Activated CD8-positive, alpha-beta memory T cell treated with anti-CD3 and anti-CD28 coated beads, Interleukin-2, amount 50 U/mL, for 48 hours (primary cell): ENCODE data around the gene REXO1.

Source experiments
- DNase-seq: peaks from one replicate; pipeline ENCODE4 v3.0.0-alpha.2; 2020

The REXO1 gene

DNA sequence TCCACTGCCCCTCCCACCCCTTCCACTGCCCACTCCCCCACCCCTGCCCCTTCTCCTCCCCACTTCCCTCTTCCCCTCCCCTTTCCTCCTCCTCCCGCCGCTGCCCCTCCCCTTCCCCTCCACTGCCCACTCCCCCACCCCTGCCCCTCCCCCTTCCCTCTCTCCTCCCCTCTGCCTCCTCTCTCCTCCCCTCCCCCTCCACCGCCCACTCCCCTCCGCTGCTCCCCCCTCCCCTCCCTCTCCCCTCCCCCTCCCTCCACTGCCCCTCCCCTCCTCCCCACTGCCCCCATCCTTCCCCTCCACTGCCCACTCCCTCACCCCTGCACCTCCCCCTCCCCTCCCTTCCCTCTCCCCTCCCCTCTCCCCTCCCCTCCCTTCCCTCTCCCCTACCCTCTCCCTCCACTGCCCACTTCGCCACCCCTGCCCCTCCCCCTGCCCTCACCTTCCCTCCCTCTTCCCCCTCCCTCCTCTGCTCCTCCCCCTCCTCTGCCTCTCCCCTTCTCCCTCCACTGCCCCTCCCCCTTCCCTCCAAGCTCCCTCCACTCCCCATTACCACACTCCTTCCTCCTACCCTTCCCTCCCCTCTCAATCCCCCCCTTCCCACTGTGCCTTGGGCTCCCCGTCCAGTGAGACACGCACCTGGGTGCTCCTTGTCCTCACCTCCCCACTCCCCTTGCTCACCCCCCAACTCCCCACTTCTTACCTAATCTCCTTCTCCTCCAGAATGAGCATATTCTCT, 58.1 kb downstream of the REXO1 start:
- DNase-seq = no peak

DNA sequence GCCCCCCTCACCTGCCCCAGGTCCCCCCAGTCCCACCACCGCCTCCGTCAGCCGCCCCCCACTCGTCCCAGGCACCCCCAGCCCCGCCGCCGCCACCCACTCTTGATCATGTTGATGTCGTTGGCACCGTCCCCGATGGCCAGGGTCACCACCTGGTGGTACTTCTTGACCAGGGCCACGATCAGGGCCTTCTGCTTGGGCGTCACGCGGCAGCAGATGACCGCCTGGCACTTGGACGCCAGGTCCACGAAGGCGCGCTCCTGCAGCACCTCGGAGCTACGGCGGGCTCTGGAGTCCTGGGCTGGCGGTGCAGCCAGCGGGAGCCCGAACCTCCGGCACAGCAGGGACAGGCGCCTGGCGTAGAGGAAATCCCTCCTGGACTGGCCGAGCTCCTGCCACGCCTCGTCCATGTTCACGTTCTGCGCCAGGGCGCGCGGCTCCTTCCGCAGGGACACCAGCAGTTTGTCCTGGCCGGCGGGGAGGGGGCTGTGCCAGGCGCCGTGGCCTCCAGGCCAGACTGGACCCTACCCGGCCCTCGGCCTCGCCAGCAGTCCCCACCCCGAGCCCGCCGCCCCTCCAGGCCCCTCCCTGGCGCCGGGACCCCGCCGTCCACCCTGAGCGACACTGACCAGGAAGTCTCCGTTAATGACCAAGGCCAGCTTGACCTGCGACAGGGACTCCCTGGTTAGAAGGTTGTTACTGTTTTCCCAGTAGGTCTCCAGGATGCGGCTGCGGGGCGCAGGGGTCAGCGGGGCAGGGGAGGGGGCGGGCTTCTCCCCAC, 58.8 kb downstream of the REXO1 start:
- no peak for DNase-seq

DNA sequence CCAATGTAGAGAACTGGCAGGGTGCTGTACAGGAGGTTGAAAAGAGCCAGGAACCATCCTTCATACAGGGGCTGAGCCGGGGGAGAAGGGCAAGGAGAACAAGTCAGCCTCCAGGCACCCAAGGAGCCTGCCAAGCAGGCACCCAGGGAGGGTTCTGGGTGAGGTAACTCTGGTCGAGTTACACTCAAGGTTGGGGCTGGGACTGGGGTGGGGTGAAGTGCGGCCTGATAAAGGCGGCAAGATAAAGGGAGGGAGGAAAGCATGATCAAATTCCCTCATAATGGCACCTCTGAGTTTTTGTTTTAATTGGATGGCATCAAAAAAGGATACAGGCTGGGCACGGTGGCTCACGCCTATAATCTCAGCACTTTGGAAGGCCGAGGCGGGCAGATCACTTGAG, 61.2 kb downstream of the REXO1 start:
- DNase-seq = no peak

DNA sequence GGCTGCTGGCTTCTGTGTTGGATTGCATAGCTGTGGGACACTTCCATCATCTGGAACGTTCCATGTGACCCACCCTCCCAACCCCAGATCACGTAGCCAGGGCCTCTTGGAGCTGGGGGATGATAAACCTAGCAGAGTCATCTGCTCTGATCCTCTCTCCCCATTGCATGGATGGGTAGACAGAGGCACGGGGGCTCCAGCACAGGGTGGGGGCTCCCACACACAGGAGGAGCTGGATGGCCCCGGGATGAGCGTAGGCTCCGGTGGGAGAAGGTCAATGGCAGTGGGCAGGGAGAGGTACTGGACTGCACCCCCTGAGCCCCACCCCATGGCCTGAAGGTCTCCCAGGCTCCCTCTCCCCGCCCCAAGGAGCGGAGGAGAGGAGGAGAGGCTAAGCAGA, 61.6 kb downstream of the REXO1 start:
- no peak for DNase-seq

DNA sequence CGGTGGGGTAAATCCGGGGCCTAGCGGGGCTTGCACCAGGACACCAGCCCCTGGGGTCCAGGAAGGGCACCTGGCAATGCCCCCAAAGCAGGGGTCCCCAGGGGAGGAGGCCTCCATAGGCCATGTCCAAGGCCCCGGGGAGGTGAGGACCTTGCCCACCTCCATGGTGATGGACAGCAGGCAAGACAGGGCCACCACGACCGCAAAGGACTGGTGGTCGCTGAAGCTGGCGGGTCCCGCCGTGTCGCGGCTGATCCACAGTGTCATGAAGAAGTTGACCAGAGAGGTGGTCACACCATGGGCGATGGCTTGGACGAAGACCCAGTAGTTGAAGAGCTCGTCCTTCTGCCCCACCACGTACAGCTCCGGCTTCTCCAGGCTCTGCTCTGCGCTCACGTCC, 63.0 kb downstream of the REXO1 start:
- no peak for DNase-seq

DNA sequence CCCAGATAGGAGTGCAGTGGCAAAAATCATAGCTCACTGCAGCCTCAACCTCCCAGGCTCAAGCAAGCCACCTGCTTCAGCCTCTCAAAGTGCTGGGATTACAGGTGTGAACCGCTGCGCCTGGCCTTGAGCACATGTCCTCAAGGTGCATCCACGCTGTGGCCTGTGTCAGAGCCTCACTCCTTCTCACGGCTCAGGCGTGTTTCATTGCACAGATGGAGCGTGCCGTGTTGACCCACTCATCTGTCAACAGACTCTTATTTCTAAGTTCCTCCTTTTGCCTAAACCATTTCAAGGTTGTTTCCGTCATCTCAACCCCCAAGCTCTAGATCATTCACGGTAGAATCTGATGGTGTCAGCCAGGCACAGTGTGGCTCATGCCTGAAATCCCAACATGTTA, 64.4 kb downstream of the REXO1 start:
- DNase-seq = no peak

DNA sequence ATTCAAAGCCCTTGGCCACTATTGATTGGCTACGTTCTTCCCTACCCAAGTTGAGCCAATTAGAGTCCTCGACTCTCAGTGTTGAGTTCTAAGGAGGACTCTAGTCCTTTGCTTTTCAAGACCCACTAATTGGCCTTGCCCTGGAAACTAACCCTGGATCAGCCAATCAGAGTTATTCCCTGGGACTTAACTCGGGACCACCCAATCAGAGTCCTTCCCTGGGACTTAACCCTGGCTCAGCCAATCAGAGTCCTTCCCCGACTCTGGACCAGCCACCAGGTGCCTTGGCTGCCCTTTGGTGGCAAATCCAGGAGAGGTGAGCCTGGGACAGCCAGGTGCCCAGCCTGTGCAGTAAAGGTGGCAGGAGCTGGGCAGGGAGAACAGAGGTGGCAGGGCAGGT, 64.9 kb downstream of the REXO1 start:
- DNase-seq = no peak

DNA sequence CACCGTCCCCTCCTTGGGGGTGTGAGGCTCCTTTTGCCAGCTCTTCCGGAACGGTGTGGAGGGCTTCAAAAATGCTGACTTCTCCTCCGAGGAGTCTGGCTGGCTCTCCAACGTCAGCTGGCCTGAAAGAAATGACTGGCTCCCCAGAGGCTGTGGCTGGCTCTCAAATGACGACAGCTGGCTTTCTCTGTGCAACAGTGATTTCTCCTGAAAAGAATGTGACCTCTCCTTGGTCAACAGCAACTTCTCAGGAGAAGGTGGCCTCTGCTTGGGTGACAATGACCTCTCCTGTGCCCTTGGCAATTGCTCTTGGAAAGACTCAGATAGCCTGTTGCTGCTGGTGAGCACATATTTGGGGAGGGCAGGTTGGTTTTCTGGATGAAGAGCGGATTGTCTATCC, 65.8 kb downstream of the REXO1 start:
- no peak for DNase-seq

DNA sequence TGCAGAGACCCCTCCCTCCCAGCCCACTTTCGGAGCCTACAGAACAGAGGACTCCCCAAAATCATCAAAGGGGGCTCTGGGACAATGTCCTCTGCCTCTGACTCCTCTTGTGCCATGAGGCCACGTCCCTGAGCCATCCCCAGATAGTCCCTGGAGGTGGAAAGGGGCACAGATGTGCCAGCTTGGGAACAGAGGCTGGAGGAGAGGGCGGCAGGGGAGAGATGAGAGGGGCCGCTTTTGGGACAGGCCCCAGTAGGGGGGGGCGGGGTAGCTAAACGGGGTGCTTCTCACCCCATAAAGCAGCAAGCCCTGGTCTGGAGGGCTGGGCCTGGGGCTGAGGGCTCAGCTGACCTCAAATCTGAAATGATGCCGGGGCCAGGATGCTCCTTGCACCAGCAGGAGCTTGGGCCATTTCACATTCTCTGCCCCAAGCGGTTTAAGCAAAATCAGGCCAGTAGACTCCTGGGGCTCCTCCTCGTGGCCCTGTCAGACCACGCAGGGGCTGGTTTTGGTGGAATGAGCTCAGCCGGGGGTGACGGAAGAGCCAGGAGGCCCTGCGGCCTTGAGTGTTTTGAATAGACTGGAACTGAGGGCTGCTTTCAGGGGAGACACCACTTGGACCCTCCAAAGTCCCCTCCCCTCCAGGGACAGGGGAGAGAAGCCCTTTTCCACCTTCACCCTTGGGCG, 67.9 kb downstream of the REXO1 start:
- DNase-seq = no peak

DNA sequence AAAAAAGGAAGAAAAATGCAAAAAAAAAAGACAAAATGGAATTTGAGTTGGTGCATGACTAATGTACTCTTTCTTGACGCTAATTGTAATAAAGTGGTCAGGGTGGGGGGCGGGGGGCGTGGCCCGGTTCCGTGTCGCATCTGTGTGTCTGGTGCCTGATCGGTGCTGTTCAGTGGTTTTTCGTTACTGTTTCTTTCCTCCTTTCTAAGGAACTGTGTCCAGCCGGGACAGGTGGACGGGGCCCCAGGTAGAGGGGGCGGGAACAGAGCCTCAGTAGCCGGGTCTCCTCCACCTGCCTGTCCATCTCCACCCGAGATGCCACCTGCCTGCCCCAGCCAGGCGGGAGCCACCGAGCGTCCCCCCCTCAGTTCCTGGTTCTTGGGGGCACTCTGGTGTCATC, 68.7 kb downstream of the REXO1 start:
- no peak for DNase-seq

DNA sequence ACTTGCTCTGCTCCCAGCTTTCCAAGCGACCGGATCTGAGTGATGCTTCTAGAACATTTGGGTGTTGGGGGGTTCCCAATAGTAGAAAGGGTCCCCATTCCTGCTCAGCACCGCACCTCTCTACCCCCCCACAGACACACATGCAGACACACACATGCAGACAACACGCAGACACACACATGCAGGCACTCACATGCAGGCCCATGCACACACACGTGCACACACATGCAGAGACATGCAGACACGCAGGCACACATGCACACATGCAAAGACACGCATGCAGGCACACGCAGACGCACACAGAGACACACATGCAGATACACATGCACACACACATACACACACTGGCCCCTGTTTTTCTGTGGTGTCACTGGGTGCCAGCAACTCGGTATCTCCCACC, 71.1 kb downstream of the REXO1 start:
- no peak for DNase-seq

DNA sequence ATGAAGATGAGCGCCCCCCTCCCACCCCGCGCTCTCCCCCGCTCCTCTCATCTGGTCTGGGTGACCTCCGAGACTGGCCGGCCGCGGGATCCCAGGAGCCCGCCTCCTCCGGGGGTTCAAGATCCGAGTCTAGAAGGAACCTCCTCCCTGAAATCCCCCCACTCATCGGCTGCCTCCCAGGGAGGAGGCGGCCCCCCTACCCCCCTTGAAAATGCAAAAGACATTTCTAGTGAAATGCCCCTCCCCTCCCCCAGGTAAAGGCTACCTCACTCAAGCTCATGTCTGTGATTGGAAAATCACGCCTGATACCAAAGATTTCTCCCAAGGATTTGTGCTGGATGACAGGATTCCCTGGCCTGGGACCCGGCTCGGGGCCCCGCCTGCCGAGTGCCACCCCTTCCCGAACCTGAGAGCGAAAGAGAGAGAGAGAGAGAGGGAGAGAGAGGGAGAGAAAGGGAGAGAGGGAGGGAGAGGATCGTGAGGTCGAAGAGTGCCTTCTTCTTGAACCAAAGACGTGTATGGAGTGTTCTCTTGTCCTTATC, 71.6 kb downstream of the REXO1 start:
- no peak for DNase-seq

DNA sequence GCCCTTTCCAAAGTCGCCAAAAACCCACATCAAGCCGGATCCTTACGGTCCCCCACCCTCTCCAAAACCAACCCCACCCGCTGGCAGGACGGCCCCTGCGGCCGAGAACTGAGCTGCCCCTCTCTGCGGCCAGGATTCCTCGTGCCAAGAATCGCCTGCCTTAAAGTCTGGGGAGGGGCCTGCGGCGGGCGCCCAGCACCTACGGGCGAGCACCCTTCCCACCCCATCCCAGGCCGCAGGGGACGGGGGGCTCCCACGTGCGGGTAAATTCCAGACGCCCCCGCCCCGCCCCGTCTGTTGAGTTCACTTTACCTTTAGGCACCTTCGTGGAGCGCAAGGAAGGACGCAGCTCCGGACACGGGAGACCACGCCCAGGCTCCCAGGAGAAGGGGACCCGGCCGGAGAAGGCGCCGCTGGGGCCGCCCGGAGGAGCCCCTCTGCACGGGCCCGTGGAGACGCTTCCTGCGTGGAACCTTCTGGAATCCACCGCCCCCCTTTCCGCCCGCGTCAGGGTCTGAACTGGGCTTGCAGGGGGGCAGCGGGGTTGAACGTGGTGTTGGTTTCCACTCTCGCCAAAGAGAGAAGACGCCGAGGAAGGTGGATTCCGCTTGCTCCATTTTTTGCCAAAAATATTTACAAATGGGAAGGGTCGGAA, 72.2 kb downstream of the REXO1 start:
- no peak for DNase-seq

DNA sequence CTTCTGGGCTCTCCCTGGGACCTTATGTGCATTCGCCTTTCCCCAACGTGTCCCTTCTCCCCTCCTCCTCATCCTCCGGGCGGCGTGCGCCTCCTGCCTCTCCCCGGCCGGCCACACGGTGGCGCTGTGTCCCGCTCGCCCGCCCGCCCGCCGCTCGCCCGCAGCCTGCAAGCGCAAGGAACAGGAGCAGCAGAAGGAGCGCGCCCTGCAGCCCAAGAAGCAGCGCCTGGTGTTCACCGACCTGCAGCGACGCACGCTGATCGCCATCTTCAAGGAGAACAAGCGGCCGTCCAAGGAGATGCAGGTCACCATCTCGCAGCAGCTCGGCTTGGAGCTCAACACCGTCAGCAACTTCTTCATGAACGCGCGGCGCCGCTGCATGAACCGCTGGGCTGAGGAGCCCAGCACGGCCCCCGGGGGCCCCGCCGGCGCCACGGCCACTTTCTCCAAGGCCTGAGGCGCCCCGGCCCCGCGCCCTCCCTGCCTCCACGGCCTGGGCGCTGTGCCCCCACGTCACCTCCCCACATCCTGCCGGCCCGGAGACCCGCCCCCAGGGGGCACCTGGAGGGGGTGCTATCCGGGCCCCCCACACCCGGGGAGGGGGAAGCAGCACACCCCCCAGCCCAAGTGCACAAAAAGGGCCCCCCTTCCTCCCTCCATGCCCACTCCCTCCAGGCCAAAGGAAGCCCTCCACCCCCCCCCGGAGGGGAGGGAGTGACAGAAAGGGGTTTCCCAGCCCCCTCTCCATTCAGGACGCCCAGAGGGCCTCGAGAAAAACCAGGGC, 73.1 kb downstream of the REXO1 start:
- peak; percentile 80 for DNase-seq

DNA sequence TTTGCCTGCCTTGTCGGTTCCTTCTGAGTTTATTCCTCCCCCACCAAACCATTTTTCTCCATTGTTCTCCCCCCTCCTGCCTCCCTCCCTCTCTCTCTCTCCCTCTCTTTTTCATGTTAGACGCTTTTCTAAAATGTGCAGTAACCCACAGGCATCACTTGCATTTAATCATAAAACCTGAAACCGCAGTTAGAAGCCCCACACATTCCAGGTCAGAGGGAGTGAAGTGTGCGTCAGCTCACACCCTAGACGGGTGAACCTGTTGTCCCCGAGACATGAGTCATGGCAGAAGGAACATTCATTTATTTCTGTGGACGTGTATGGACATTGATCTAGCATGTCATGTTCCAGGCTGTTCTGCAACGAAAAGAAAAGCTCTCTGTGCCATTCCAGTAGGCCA, 75.1 kb downstream of the REXO1 start:
- no peak for DNase-seq

DNA sequence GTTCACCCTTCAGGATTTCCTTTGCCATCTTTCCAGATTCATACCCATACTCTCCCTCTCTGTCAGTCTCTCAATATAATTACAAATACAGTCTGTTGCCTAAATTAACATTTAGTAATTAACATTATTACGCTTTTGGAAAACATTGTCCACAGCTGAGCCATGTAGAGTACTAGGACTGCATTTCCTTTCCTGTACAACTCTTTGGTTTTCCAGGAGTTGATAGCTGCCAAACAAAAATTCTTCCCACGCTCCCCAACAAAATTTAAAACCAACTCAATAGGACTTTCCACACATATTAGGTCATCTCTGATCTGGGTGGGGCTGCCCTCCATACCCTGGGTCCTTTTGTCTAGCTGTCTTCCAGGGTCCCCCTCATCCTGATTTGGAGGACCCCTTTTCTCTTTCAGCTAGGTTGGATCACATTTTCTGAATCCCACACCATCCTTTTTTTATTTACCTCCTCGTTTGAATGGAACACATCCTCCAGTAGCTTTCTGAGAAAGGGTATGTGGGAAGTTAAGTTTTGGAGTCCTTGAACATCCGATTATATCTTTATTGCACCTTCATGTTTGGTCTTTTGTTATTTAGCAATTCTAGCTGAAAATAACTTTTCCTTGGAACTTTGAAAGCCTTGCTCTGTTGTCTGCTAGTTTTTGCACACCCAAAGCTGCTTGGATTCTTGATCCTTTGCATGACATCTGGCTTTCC, 77.3 kb downstream of the REXO1 start:
- DNase-seq = no peak

DNA sequence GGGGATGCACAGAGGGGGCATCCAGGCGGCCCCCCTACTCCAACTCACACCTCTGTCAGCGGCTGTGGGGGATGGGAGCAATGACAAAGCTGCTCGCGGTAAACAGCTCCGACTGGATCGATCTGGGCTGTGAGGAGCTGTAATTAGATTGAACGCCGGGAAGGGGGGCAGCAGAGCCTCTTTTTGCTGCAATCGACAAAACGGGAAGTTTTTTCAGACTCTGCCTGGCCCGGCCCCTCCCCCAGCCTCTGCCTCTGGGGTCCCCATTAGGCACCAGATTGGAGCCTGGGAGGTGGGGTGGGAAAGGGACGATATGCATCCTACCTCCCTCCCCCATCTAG, 78.7 kb downstream of the REXO1 start:
- no peak for DNase-seq

DNA sequence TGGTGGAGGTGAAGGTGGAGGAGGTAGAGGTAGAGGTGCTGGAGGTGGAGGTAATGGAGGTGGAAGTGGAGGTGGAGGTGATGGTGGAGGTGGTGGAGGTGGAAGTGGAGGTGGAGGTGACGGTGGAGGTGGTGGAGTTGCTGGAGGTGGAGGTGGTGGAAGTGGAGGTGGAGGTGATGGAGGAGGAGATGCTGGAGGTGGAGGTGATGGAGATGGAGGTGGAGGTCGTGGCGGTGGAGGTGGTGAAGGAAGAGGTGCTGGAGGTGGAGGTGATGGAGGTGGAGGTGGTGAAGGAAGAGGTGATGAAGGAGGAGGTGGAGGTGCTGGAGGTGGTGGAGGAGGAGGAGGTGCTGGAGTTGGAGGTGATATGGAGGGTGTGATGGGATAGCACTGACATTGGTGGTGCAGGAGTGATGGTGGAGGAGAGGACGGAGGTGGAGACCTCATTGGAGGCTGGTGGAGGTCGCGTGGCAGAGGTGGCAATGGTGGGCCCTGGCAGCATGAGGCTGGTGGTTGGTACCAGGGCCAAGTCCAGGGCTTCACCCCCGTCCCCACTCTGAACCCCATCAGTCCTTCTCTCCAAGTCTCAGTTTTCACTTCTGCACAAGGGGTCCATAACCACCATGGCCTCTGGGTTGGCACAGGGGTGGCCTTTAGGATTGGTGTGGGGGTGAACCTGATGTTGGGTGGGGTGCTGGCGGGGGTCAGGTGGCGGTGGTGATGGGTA, 79.2 kb downstream of the REXO1 start:
- DNase-seq = no peak

DNA sequence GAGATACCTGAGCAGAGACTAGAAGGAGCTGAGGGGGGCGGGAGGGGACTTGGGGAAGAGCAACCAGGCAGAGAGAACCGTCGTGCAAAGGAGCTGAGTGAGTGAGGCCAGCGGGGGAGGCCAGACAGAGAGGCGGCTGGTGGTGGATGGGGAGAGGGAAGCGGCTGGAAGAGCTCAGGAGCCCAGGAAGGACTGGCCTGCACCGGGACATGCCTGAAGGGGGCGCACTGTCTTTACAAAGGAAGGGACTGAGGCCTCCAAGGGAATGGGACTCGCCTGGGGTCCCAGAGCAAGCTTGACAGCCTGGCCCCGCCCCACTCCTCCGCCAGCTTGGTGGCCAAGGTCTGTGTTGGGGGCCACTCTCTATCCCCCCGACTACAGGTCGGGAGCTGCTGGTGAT, 80.0 kb downstream of the REXO1 start:
- DNase-seq = no peak

DNA sequence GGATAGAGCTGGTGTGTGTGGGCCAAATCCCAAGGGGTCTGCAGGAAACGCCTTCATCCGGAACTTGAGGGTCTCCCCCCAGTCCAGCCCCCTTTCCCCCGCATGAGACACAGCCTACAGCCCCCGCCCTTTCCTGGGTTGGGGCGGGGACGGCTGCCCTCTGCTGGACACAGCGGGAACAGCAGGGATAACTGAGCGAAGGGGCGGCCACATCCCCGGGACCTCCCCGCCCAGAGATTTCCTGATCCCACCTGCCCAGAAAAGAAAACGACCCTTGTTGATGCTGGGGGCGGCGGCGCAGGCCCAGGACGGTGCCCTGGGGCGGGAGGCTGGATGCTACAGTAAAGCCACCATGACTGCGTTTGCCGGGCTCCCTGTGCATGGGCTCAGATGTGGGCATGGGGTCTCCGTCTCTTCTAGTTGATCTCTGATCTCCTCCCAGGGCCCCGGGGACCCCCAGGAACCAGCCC, 80.8 kb downstream of the REXO1 start:
- peak; percentile 90 for DNase-seq

DNA sequence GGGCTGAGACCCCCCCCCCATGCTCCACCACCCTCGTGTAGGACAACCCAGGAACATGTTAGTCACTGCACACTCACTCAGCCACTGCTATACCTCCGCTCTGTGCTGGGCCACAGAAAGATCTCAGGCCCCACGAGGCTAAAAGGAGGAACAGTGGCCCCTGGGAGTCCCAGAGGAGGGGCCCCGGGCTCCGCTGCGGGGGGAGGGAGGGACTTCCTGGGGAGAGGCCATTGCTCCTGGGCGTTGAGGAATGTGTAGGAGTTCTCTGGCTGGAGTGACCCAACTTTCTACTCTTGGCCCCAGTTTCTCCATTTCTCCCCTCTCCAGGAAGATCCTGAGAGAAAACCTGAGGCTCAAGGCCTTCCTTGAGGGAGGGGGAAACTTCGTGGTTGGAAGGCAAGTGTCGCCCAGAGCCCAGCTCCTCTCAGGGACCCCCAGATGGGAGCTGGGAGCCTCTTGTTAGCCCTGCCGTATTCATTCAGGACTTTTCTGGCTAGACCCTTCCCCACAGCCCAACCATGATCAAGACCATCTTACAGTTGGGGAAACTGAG, 81.4 kb downstream of the REXO1 start:
- no peak for DNase-seq
